Measurements from ENCODE around the gene RPTOR.

Gene RPTOR

GRCh38 chr17:80939151-80940145 lies 394.8 kb downstream of the RPTOR start:
- no peak for DNase-seq

GRCh38 chr17:80940171-80941123 lies 395.8 kb downstream of the RPTOR start:
- no peak for DNase-seq

GRCh38 chr17:80941171-80941570 lies 396.5 kb downstream of the RPTOR start:
- no peak for DNase-seq

GRCh38 chr17:80941743-80942422 lies 397.2 kb downstream of the RPTOR start:
- DNase-seq, result peak in 1 of 14 donors; percentile 39

GRCh38 chr17:80942423-80943345 lies 398.0 kb downstream of the RPTOR start:
- peak in 12 of 14 donors; percentile 4 to 85 (median 70) for DNase-seq

GRCh38 chr17:80943346-80944145 lies 398.9 kb downstream of the RPTOR start:
- no peak for DNase-seq

GRCh38 chr17:80944326-80944725 lies 399.7 kb downstream of the RPTOR start:
- DNase-seq, result no peak

GRCh38 chr17:80945736-80946135 lies 401.1 kb downstream of the RPTOR start:
- no peak for DNase-seq

GRCh38 chr17:80946449-80946848 lies 401.8 kb downstream of the RPTOR start:
- DNase-seq, result no peak

- DNase-seq, result no peak
Measured at GRCh38 chr17:80947200-80947940, 402.7 kb downstream of the RPTOR start.

GRCh38 chr17:80948019-80948975 lies 403.7 kb downstream of the RPTOR start:
- no peak for DNase-seq

- DNase-seq, result no peak
Measured at GRCh38 chr17:80948976-80949450, 404.4 kb downstream of the RPTOR start.

- no peak for DNase-seq
Measured at GRCh38 chr17:80949451-80950421, 405.1 kb downstream of the RPTOR start.

- no peak for DNase-seq
Measured at GRCh38 chr17:80950466-80951120, 406.0 kb downstream of the RPTOR start.

- no peak for DNase-seq
Measured at GRCh38 chr17:80951121-80952090, 406.8 kb downstream of the RPTOR start.

Data from C1 segment of cervical spinal cord (tissue), 14 donors.